K562 (cell line): ENCODE data around the gene EIF3C.
"Not testable (repeated sequence)": the region's sequence is repeated elsewhere in the genome, so short reads cannot be mapped to it uniquely, and the experiment has no call there.

Experiments
- RFX5 ChIP-seq: IDR thresholded peaks from 2 replicates; pipeline ENCODE4 v1.6.1; 2011; ENCODE audit warnings: low read depth, mild to moderate bottlenecking, improper control_type of control experiment, low read length
- SMAD3 ChIP-seq: fragments of 450-650 bp; formaldehyde crosslinking; conservative IDR thresholded peaks from 2 replicates; pipeline ENCODE4 v1.4.0; 2020; ENCODE audit warnings: mild to moderate bottlenecking
- TCF7L2 ChIP-seq: fragments of 150-350 bp; IDR thresholded peaks from 2 replicates; pipeline ENCODE4 v1.6.1; 2016; ENCODE audit warnings: low read depth, mild to moderate bottlenecking, low read length, moderate library complexity
- TF ChIP-seq, protein P1 (sequence below), 3 experiments: IDR thresholded peaks in 2 of 3; conservative IDR thresholded peaks in 1 of 3; 2 replicates each; pipeline ENCODE4 v1.5.1; 2011 to 2012; ENCODE audit warnings: low read length in 3 of 3, mild to moderate bottlenecking in 3 of 3, control low read depth in 2 of 3, improper control_type of control experiment in 1 of 3, inconsistent platforms in 1 of 3, low read depth in 1 of 3, mixed read lengths in 1 of 3, moderate library complexity in 1 of 3; ENCODE audit not compliant: insufficient read depth in 2 of 3
- TF ChIP-seq, protein P2 (sequence below), 2 experiments: fragments of 450-650 bp in 1 of 2; IDR thresholded peaks; 2 replicates each; pipeline ENCODE4 v1.6.1; 2011 to 2017; ENCODE audit warnings: low read depth in 2 of 2, antibody characterized with exemption in 1 of 2, borderline replicate concordance in 1 of 2, low read length in 1 of 2, mild to moderate bottlenecking in 1 of 2, mixed read lengths in 1 of 2; ENCODE audit not compliant: control insufficient read depth in 1 of 2

DNA sequence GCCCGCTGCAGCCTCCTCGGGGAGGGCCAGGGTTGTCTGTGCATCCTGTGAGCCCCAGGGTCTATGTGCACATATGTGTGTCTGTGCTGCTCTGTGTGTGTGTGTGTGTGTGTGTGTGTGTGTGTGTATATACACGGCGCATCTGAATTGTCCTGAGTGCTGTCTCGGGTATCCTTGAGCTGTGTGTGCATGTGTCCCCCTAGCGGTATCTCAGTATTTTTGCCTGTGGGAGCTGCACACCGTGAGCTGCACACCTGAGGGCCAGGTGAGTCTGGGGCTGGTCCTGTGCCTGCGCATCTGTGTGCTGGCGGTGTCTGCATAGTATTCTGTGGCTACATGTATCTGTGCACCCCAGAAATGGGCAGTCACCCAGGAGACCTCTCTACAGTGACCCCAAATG, 28.5 kb downstream of the EIF3C start:
- TF ChIP-seq SMAD3 (CRISPR knock-in tag); RFX5; TCF7L2: not testable (repeated sequence)
- TF ChIP-seq, protein P1, sequence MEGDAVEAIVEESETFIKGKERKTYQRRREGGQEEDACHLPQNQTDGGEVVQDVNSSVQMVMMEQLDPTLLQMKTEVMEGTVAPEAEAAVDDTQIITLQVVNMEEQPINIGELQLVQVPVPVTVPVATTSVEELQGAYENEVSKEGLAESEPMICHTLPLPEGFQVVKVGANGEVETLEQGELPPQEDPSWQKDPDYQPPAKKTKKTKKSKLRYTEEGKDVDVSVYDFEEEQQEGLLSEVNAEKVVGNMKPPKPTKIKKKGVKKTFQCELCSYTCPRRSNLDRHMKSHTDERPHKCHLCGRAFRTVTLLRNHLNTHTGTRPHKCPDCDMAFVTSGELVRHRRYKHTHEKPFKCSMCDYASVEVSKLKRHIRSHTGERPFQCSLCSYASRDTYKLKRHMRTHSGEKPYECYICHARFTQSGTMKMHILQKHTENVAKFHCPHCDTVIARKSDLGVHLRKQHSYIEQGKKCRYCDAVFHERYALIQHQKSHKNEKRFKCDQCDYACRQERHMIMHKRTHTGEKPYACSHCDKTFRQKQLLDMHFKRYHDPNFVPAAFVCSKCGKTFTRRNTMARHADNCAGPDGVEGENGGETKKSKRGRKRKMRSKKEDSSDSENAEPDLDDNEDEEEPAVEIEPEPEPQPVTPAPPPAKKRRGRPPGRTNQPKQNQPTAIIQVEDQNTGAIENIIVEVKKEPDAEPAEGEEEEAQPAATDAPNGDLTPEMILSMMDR (IDR thresholded peaks at IDR 0.05 in 2 of 3, conservative IDR thresholded peaks at IDR 0.05 in 1 of 3; ENCODE audit: insufficient read depth in 2 of 3, low read depth in 1 of 3, low read length in 3 of 3): not testable (repeated sequence)
- TF ChIP-seq, protein P2, sequence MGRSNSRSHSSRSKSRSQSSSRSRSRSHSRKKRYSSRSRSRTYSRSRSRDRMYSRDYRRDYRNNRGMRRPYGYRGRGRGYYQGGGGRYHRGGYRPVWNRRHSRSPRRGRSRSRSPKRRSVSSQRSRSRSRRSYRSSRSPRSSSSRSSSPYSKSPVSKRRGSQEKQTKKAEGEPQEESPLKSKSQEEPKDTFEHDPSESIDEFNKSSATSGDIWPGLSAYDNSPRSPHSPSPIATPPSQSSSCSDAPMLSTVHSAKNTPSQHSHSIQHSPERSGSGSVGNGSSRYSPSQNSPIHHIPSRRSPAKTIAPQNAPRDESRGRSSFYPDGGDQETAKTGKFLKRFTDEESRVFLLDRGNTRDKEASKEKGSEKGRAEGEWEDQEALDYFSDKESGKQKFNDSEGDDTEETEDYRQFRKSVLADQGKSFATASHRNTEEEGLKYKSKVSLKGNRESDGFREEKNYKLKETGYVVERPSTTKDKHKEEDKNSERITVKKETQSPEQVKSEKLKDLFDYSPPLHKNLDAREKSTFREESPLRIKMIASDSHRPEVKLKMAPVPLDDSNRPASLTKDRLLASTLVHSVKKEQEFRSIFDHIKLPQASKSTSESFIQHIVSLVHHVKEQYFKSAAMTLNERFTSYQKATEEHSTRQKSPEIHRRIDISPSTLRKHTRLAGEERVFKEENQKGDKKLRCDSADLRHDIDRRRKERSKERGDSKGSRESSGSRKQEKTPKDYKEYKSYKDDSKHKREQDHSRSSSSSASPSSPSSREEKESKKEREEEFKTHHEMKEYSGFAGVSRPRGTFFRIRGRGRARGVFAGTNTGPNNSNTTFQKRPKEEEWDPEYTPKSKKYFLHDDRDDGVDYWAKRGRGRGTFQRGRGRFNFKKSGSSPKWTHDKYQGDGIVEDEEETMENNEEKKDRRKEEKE (IDR thresholded peaks at IDR 0.05; ENCODE audit: borderline replicate concordance in 1 of 2, control insufficient read depth in 1 of 2, low read depth in 2 of 2, low read length in 1 of 2): not testable (repeated sequence)
